Cardiac fibroblast (primary cell): ENCODE results near the gene CCDC150.
"Not testable (repeated sequence)": the region's sequence is repeated elsewhere in the genome, so short reads cannot be mapped to it uniquely, and the experiment has no call there.

ENCODE experiments used
- DNase-seq, 2 donors: peaks; one replicate each; pipeline versions ENCODE4 v3.0.0 to v3.0.0-alpha.2; 2010; ENCODE audit warnings: low read depth in 2 of 2
- H3K4me3 ChIP-seq, 2 donors: replicated peaks in 1 of 2; 1 replicate in 1 of 2; 2 replicates in 1 of 2; pipeline ENCODE4 v1.5.1; 2011; ENCODE audit warnings: low read depth in 2 of 2, low read length in 2 of 2, mild to moderate bottlenecking in 2 of 2, moderate library complexity in 1 of 2
- CTCF ChIP-seq: IDR thresholded peaks from one replicate; pipeline ENCODE4 v1.5.1; 2011; ENCODE audit warnings: low read depth, mild to moderate bottlenecking, low read length, inconsistent platforms

Gene CCDC150

GRCh38 chr2:196604196-196604595 is 35.3 kb upstream of the CCDC150 start:
- H3K4me3 ChIP-seq: no peak overlapping the region
- TF ChIP-seq CTCF: no peak
- DNase-seq: no peak

DNA sequence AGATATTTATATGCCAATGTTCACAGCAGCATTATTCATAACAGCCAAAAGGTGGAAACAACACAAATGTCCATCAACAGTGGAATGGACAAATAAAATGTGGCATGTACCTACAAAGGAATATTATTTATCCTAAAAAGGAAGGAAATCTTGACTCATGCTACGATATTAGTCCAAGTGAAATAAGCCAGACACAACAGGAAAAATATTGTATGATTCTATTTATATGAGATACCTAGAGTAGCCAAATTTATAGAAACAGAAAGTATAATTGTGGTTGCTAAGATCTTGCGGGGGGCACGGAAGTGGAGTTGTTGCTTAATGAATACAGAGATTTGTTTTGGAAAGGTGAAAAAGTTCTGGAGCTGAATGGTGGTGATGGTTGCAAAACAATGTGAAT is 33.0 kb upstream of the CCDC150 start:
- DNase-seq: peak; percentile 26 to 35
- no peak for TF ChIP-seq CTCF
- H3K4me3 ChIP-seq: no peak overlapping the region

GRCh38 chr2:196607073-196607472 is 32.4 kb upstream of the CCDC150 start:
- no peak overlapping the region for H3K4me3 ChIP-seq
- TF ChIP-seq CTCF: no peak
- peak; percentile 6 to 57 for DNase-seq

- not testable (repeated sequence) for H3K4me3 ChIP-seq
- peak; percentile 39 to 65 for DNase-seq
These were observed 31.6 kb upstream of the CCDC150 start for GRCh38 chr2:196607896-196608295.

GRCh38 chr2:196609806-196610205 is 29.7 kb upstream of the CCDC150 start:
- no peak overlapping the region for H3K4me3 ChIP-seq
- no peak for DNase-seq
- no peak for TF ChIP-seq CTCF

DNA sequence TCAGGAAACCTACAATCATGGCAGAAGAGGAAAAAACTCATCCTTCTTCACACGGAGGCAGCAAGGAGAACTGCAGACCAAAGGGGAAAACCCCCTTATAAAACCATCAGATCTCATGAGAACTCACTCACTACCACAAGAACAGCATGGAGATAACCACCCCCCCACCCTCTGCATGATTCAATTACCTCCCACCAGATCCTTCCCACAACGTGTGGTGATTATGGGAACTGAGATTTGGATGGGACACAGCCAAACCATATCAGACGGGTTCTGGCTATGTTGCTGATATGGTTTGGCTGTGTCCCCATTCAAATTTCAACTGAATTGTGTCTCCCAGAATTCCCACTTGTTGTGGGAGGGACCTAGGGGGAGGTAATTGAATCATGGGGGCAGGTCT is 28.7 kb upstream of the CCDC150 start:
- no peak for DNase-seq
- H3K4me3 ChIP-seq: no peak overlapping the region
- no peak for TF ChIP-seq CTCF

DNA sequence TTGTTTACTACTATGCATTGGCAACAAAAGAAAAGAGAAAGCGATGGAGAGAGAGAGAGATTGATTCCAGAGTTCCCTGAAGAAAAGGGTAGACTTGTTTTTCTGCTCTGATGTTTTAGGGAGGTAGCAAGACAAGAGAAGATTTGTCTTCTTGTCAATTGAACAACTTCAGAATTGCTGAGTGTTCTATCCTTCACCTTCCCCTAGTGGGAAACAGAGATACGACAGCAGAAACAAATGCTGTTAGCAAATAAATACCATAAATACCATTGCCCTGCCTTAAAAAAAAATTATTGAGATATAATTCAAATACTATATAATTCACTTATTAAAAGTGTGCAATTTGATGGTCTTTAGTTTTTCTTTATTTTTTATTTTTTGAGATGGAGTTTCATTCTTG is 26.2 kb upstream of the CCDC150 start:
- DNase-seq: no peak
- no peak overlapping the region for H3K4me3 ChIP-seq
- peak; percentile 10 for TF ChIP-seq CTCF
